HCT116 (cell line): ENCODE results near the gene CSRP1.

Experiments used
- RAD21 ChIP-seq: IDR thresholded peaks from 2 replicates; pipeline ENCODE4 v1.6.1; 2012; ENCODE audit warnings: low read depth, mild to moderate bottlenecking
- TCF7L2 ChIP-seq: IDR thresholded peaks from 2 replicates; pipeline ENCODE4 v1.7.0; 2011; ENCODE audit warnings: borderline replicate concordance, inconsistent platforms; ENCODE audit not compliant: insufficient read depth, insufficient read length; ENCODE audit errors: extremely low read depth
- TF ChIP-seq, protein P1 (sequence below), 3 experiments: fragments of 200-600 bp in 1 of 3; sonication (generic) in 1 of 3; IDR thresholded peaks in 2 of 3; conservative IDR thresholded peaks in 1 of 3; 2 replicates each; pipeline ENCODE4 v1.5.1; 2012 to 2017; ENCODE audit warnings: low read depth in 2 of 3, low read length in 2 of 3, antibody characterized with exemption in 1 of 3, borderline replicate concordance in 1 of 3, control low read depth in 1 of 3, mild to moderate bottlenecking in 1 of 3, mixed read lengths in 1 of 3, mixed run types in 1 of 3, moderate library complexity in 1 of 3; ENCODE audit not compliant: insufficient read depth in 1 of 3

GRCh38 chr1:201502511-201502857 lies 4.4 kb downstream of the CSRP1 start:
- no peak for TF ChIP-seq TCF7L2
- no peak for TF ChIP-seq RAD21
- TF ChIP-seq, protein P1, sequence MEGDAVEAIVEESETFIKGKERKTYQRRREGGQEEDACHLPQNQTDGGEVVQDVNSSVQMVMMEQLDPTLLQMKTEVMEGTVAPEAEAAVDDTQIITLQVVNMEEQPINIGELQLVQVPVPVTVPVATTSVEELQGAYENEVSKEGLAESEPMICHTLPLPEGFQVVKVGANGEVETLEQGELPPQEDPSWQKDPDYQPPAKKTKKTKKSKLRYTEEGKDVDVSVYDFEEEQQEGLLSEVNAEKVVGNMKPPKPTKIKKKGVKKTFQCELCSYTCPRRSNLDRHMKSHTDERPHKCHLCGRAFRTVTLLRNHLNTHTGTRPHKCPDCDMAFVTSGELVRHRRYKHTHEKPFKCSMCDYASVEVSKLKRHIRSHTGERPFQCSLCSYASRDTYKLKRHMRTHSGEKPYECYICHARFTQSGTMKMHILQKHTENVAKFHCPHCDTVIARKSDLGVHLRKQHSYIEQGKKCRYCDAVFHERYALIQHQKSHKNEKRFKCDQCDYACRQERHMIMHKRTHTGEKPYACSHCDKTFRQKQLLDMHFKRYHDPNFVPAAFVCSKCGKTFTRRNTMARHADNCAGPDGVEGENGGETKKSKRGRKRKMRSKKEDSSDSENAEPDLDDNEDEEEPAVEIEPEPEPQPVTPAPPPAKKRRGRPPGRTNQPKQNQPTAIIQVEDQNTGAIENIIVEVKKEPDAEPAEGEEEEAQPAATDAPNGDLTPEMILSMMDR (IDR thresholded peaks at IDR 0.05 in 2 of 3, conservative IDR thresholded peaks at IDR 0.05 in 1 of 3; ENCODE audit: borderline replicate concordance in 1 of 3, insufficient read depth in 1 of 3, low read depth in 2 of 3, low read length in 2 of 3), result no peak
